A549 (cell line): ENCODE data around the gene LTBP4. TPM values are rescaled to one million over a fixed set of nuclear protein-coding genes. Genes with fewer than 3 reads are reported as not detected.
A peak's percentile ranks its signal among the peaks of the same experiment; 100 is the strongest.

Source experiments
- ATAC-seq, 2 experiments: fragments of 200-7000 bp in 1 of 2; fragments of >200 bp in 1 of 2; cut with Nextera tagmentation in 1 of 2; cut with Tn5 transposase in 1 of 2; 3 replicates each; pipeline versions ENCODE4 v1.8.0 to v1.9.1; 2018 to 2020; ENCODE audit warnings: mild to moderate bottlenecking in 1 of 2, moderate library complexity in 1 of 2
- CTCF ChIA-PET: fragments of 300-600 bp; sonication (Branson Sonifier 250); formaldehyde crosslinking; extraction: SDS; loops from one replicate; lab custom pipeline; 2021; ENCODE audit warnings: antibody characterized with exemption, inconsistent platforms; lab: Yijun Ruan, JAX
- POLR2A ChIA-PET: fragments of 350-600 bp; formaldehyde crosslinking; extraction: SDS; loops from one replicate; lab custom pipeline; 2021; ENCODE audit warnings: antibody characterized with exemption, inconsistent platforms; lab: Yijun Ruan, JAX
- DNase-seq, 2 experiments: peaks; one replicate each; pipeline versions ENCODE4 v3.0.0 to v3.0.0-alpha.2; 2011 to 2016; ENCODE audit warnings: low read depth in 1 of 2, low spot score in 1 of 2
- FAIRE-seq: peaks from 2 replicates; lab custom pipeline; 2011; peaks lifted over from hg19 to GRCh38; lab: Jason Lieb, UNC
- H3K27ac ChIP-seq, 2 experiments: fragments of >200 bp; sonication (Bioruptor Twin); formaldehyde crosslinking; 3 replicates each; pipeline ENCODE4 v1.5.1; 2016 to 2017
- H3K4me1 ChIP-seq: fragments of >200 bp; sonication (Bioruptor Twin); formaldehyde crosslinking; 3 replicates; pipeline ENCODE4 v1.6.1; 2016
- H3K4me2 ChIP-seq: fragments of >200 bp; sonication (Bioruptor Twin); formaldehyde crosslinking; 3 replicates; pipeline ENCODE4 v1.6.1; 2016
- H3K4me3 ChIP-seq: fragments of >200 bp; sonication (Bioruptor Twin); formaldehyde crosslinking; 3 replicates; pipeline ENCODE4 v1.5.1; 2016
- H3K9me3 ChIP-seq: fragments of >200 bp; sonication (Bioruptor Twin); formaldehyde crosslinking; 3 replicates; pipeline ENCODE4 v1.6.1; 2016
- CBX8 ChIP-seq: fragments of 200-600 bp; sonication (generic); IDR thresholded peaks from 2 replicates; pipeline ENCODE4 v1.6.1; 2016
- CHD4 ChIP-seq: fragments of 200-600 bp; sonication (generic); IDR thresholded peaks from 2 replicates; pipeline ENCODE4 v1.6.1; 2016; ENCODE audit warnings: antibody characterized with exemption, mild to moderate bottlenecking, borderline replicate concordance
- EP300 ChIP-seq, 2 experiments: fragments of >200 bp; sonication (Bioruptor Twin); formaldehyde crosslinking; IDR thresholded peaks; 2 replicates in 1 of 2; 3 replicates in 1 of 2; pipeline ENCODE4 v1.6.1; 2016 to 2017
- FOSB ChIP-seq: fragments of 250-450 bp; sonication (Bioruptor Pico); IDR thresholded peaks from 2 replicates; pipeline ENCODE4 v1.5.0; 2020; ENCODE audit warnings: mild to moderate bottlenecking, moderate library complexity
- FOXS1 ChIP-seq: fragments of 250-450 bp; sonication (Bioruptor Pico); IDR thresholded peaks from 2 replicates; pipeline ENCODE4 v1.5.0; 2020; ENCODE audit warnings: mild to moderate bottlenecking, moderate library complexity
- HDAC2 ChIP-seq: fragments of 200-600 bp; sonication (generic); IDR thresholded peaks from 2 replicates; pipeline ENCODE4 v1.6.1; 2016
- KDM1A ChIP-seq: fragments of 200-600 bp; sonication (generic); IDR thresholded peaks from 2 replicates; pipeline ENCODE4 v1.6.1; 2016; ENCODE audit warnings: low read depth, mild to moderate bottlenecking
- NPAS2 ChIP-seq: fragments of 250-450 bp; sonication (Bioruptor Pico); IDR thresholded peaks from 2 replicates; pipeline ENCODE4 v1.8.0; 2022; ENCODE audit warnings: mild to moderate bottlenecking, moderate library complexity, borderline replicate concordance
- NR3C1 ChIP-seq: fragments of >200 bp; sonication (Bioruptor Twin); formaldehyde crosslinking; IDR thresholded peaks from 3 replicates; pipeline ENCODE4 v1.6.1; 2017
- PHF8 ChIP-seq: fragments of 200-600 bp; sonication (generic); IDR thresholded peaks from 2 replicates; pipeline ENCODE4 v1.6.1; 2016; ENCODE audit warnings: low read depth, mild to moderate bottlenecking, antibody characterized with exemption, moderate library complexity, borderline replicate concordance
- POLR2AphosphoS2 ChIP-seq: conservative IDR thresholded peaks from 2 replicates; pipeline ENCODE4 v1.6.1; 2012; ENCODE audit warnings: low read length, improper control_type of control experiment, inconsistent platforms
- SREBF2 ChIP-seq: fragments of 450-650 bp; IDR thresholded peaks from 2 replicates; pipeline ENCODE4 v1.6.1; 2014; ENCODE audit warnings: mild to moderate bottlenecking, moderate library complexity
- TFCP2L1 ChIP-seq: fragments of 250-450 bp; sonication (Bioruptor Pico); IDR thresholded peaks from 2 replicates; pipeline ENCODE4 v1.5.0; 2021; ENCODE audit warnings: mild to moderate bottlenecking
- ZC3H11A ChIP-seq: fragments of 450-650 bp; IDR thresholded peaks from 2 replicates; pipeline ENCODE4 v1.6.1; 2014; ENCODE audit warnings: antibody characterized with exemption, mild to moderate bottlenecking
- ZFP36 ChIP-seq: fragments of 450-650 bp; IDR thresholded peaks from 2 replicates; pipeline ENCODE4 v1.6.1; 2014; ENCODE audit warnings: borderline replicate concordance; ENCODE audit not compliant: partially characterized antibody
- ZNF302 ChIP-seq: fragments of 250-450 bp; sonication (Bioruptor Pico); IDR thresholded peaks from 2 replicates; pipeline ENCODE4 v1.9.0; 2021; ENCODE audit warnings: inconsistent platforms, mild to moderate bottlenecking, moderate library complexity
- WGBS: methylation state at CpG from one replicate; pipeline ENCODE4 v1.1.6; 2017; ENCODE audit errors: missing lambda C conversion rate; 5-methylcytosine and 5-hydroxymethylcytosine counted together
- polyA plus RNA-seq, 4 experiments: library from polyadenylated mRNA; depleted of rRNA in 3 of 4; stranded (reverse); fragments of >200 nt; fragmentation: RNase III in 1 of 4; extraction: RNeasy Plus Mini Kit Qiagen cat#74134 plus additional on column Dnase treatment in 1 of 4; gene quantifications; 2 replicates in 3 of 4; 3 replicates in 1 of 4; pipeline ENCODE4 v1.2.3, GENCODE V29; 2011 to 2017
- TF ChIP-seq, protein P1 (sequence below): fragments of 250-450 bp; sonication (Bioruptor Pico); IDR thresholded peaks from 2 replicates; pipeline ENCODE4 v1.5.0; 2021; ENCODE audit warnings: mild to moderate bottlenecking, moderate library complexity, borderline replicate concordance
- TF ChIP-seq, protein P2 (sequence below): IDR thresholded peaks from 2 replicates; pipeline ENCODE4 v1.6.1; 2012
- TF ChIP-seq, protein P3 (sequence below): fragments of 150-350 bp; IDR thresholded peaks from 2 replicates; pipeline ENCODE4 v1.6.1; 2014; ENCODE audit warnings: low read depth, mild to moderate bottlenecking, low read length
- TF ChIP-seq, protein P4 (sequence below): fragments of 450-650 bp; IDR thresholded peaks from 2 replicates; pipeline ENCODE4 v1.6.1; 2014; ENCODE audit warnings: antibody characterized with exemption
- TF ChIP-seq, protein P5 (sequence below): fragments of >200 bp; sonication (Bioruptor Twin); formaldehyde crosslinking; IDR thresholded peaks from 2 replicates; pipeline ENCODE4 v1.6.1; 2016

LTBP4 gene
- polyA plus RNA-seq, 2 of the 4 experiments (the other 2 are of a cell fraction): 23.1 to 43.2 TPM

DNA sequence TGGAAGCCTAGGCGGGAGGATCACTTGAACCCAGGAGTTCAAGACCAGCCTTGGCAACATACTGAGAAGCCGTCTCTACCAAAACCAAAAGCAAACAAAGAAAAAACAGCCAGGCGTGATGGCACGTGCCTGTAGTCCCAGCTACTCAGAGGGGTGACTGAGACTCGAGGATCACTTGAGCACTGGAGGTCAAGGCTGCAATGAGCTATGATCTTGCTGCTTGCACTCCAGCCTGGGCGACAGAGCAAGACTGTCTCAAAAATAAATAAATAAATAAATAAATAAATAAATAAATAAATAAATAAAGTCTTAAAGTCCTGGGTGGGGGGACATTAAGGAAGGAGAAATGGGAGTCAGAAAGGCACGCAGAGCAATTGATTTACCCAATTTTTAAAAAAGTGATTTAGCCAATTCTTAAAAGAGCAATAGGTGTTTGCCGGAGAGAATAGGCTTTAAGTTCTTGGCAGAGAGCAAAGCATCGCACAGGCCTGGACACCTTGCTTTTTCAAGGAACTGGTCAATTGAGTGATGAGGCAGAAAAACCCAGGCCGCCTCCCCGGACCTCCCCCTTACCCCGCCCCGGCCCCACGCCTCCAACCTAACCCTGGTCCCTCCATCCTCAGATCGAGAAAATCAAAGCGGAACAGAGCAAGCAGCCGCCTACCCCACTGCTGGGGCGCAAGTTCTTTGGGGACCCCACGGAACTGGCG lies 34.0 kb upstream of the LTBP4 start:
- peaks cover 17% of the 10 kb centered on the region for H3K4me1 ChIP-seq
- H3K9me3 ChIP-seq: no peaks in the 10 kb centered on the region
- TF ChIP-seq ZC3H11A (peak; percentile 100), NPAS2 (CRISPR knock-in tag) (no peak)
- TF ChIP-seq, protein P1, sequence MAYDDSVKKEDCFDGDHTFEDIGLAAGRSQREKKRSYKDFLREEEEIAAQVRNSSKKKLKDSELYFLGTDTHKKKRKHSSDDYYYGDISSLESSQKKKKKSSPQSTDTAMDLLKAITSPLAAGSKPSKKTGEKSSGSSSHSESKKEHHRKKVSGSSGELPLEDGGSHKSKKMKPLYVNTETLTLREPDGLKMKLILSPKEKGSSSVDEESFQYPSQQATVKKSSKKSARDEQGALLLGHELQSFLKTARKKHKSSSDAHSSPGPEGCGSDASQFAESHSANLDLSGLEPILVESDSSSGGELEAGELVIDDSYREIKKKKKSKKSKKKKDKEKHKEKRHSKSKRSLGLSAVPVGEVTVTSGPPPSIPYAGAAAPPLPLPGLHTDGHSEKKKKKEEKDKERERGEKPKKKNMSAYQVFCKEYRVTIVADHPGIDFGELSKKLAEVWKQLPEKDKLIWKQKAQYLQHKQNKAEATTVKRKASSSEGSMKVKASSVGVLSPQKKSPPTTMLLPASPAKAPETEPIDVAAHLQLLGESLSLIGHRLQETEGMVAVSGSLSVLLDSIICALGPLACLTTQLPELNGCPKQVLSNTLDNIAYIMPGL (CRISPR knock-in tag): no peak
- H3K4me3 ChIP-seq: peak overlapping the region; percentile 40
- ChIA-PET POLR2A (interaction anchor here (0.6 to 0.7 kb wide), 2 partner anchors 43 to 62 kb away, joined by 5 to 6 read pairs; no protein-coding TSS in a partner anchor), CTCF (interaction anchor here (2.3 to 58.9 kb wide), 5 partner anchors 14 to 103 kb away, joined by 10 to 2247 read pairs (median 328); partner anchors contain the start of gene LTBP4)
- FAIRE-seq (no peak), DNase-seq (peak in 1 of 2 experiments; percentile 48), ATAC-seq (no peak)
- H3K4me2 ChIP-seq: peak overlapping the region; percentile 87
- H3K27ac ChIP-seq: peak overlapping the region; percentile 19 to 73; a peak in 4 of 6 replicates
- WGBS: 53% methylated on average over 20 of the region's 20 CpGs

DNA sequence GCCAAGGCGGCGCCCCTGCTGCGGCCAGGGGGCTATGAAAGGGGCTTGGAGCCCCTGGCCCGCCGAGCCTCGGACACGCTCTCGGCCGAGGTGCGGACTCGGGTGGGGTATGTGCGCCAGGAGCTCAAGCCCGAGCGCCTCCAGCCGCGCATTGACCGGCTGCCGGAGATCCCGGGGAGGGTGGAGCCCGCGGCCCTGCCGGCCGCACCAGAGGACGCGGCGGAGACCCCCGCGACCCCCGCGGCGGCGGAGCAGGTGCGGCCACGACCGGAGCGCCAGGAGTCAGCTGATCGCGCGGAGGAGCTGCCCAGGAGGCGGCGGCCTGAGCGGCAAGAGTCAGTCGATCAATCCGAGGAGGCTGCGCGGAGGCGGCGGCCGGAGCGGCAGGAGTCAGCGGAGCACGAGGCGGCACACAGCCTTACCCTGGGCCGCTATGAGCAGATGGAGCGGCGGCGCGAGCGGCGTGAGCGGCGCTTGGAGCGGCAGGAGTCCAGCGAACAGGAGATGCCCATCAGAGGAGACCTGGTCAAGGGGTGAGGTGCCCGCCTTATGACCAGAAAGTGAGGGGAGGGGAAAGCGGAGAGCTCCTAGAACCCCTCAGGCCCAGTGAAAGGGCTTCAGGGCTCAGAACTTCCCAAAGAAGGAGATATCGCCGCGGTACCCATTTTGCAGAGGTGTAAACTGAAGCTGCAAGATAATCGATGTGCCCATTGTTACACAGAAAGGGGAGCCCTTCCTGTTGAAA lies 33.2 kb upstream of the LTBP4 start:
- FAIRE-seq (no peak), ATAC-seq (no peak), DNase-seq (no peak)
- ChIA-PET POLR2A (interaction anchor here (0.6 to 0.7 kb wide), 2 partner anchors 42 to 63 kb away, joined by 5 to 6 read pairs; no protein-coding TSS in a partner anchor), CTCF (interaction anchor here (0.9 to 58.9 kb wide), 9 partner anchors 15 to 147 kb away, joined by 3 to 2247 read pairs (median 21); partner anchors contain the start of gene LTBP4)
- H3K4me1 ChIP-seq: peaks cover 17% of the 10 kb centered on the region
- peak; percentile 50; the same call in 1 of the 2 replicates for TF ChIP-seq KDM1A
- TF ChIP-seq EP300 (IDR thresholded peaks at IDR 0.05): no peak
- TF ChIP-seq SREBF2: no peak
- TF ChIP-seq HDAC2: peak; percentile 83; the same call in 1 of the 2 replicates
- TF ChIP-seq FOXS1 (CRISPR knock-in tag): no peak
- no peak for TF ChIP-seq CHD4
- TF ChIP-seq POLR2AphosphoS2: no peak
- no peak for TF ChIP-seq FOSB (CRISPR knock-in tag)
- TF ChIP-seq NR3C1: no peak
- no peak for TF ChIP-seq ZNF302 (CRISPR knock-in tag)
- peak; percentile 99 for TF ChIP-seq ZFP36
- TF ChIP-seq, protein P2, sequence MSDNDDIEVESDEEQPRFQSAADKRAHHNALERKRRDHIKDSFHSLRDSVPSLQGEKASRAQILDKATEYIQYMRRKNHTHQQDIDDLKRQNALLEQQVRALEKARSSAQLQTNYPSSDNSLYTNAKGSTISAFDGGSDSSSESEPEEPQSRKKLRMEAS: peak; percentile 51; the same call in 1 of the 2 replicates
- TF ChIP-seq, protein P3, sequence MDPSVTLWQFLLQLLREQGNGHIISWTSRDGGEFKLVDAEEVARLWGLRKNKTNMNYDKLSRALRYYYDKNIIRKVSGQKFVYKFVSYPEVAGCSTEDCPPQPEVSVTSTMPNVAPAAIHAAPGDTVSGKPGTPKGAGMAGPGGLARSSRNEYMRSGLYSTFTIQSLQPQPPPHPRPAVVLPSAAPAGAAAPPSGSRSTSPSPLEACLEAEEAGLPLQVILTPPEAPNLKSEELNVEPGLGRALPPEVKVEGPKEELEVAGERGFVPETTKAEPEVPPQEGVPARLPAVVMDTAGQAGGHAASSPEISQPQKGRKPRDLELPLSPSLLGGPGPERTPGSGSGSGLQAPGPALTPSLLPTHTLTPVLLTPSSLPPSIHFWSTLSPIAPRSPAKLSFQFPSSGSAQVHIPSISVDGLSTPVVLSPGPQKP: no peak
- no peak for TF ChIP-seq CBX8
- TF ChIP-seq, protein P4, sequence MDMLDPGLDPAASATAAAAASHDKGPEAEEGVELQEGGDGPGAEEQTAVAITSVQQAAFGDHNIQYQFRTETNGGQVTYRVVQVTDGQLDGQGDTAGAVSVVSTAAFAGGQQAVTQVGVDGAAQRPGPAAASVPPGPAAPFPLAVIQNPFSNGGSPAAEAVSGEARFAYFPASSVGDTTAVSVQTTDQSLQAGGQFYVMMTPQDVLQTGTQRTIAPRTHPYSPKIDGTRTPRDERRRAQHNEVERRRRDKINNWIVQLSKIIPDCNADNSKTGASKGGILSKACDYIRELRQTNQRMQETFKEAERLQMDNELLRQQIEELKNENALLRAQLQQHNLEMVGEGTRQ: no peak
- no peak for TF ChIP-seq PHF8
- TF ChIP-seq, protein P5, sequence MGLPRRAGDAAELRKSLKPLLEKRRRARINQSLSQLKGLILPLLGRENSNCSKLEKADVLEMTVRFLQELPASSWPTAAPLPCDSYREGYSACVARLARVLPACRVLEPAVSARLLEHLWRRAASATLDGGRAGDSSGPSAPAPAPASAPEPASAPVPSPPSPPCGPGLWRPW: no peak
- TF ChIP-seq TFCP2L1 (CRISPR knock-in tag): no peak
- H3K9me3 ChIP-seq: no peaks in the 10 kb centered on the region
- WGBS: 36% methylated on average over 69 of the region's 70 CpGs
- H3K4me3 ChIP-seq: peak overlapping the region; percentile 40
- peak overlapping the region; percentile 87 for H3K4me2 ChIP-seq
- peak overlapping the region; percentile 19 to 73; a peak in 4 of 6 replicates for H3K27ac ChIP-seq
